IPS-NIHi11 (cell line): ENCODE data around the gene USP11.
"Not testable (repeated sequence)": the region's sequence is repeated elsewhere in the genome, so short reads cannot be mapped to it uniquely, and the experiment has no call there.

Experiments used
- DNase-seq: peaks from one replicate; pipeline ENCODE4 v3.0.0; 2012; ENCODE audit warnings: mixed read lengths, low spot score

Gene USP11

GRCh38 chrX:47247206-47247998, 14.6 kb downstream of the USP11 start:
- DNase-seq = no peak

GRCh38 chrX:47247999-47248320, 15.2 kb downstream of the USP11 start:
- no peak for DNase-seq

GRCh38 chrX:47248576-47248975, 15.8 kb downstream of the USP11 start:
- DNase-seq = no peak

GRCh38 chrX:47250017-47250347, 17.2 kb downstream of the USP11 start:
- no peak for DNase-seq

- DNase-seq = not testable (repeated sequence)
Observed at GRCh38 chrX:47257620-47258019, 24.8 kb downstream of the USP11 start.

GRCh38 chrX:47264483-47265173, 31.8 kb downstream of the USP11 start:
- no peak for DNase-seq

GRCh38 chrX:47266643-47267042, 33.8 kb downstream of the USP11 start:
- DNase-seq = no peak

- DNase-seq = no peak
Observed at GRCh38 chrX:47272013-47272408, 39.2 kb downstream of the USP11 start.

- no peak for DNase-seq
Observed at GRCh38 chrX:47273011-47273730, 40.4 kb downstream of the USP11 start.

- DNase-seq = no peak
Observed at GRCh38 chrX:47278691-47279090, 45.9 kb downstream of the USP11 start.

GRCh38 chrX:47283015-47283771, 50.4 kb downstream of the USP11 start:
- no peak for DNase-seq

- not testable (repeated sequence) for DNase-seq
Observed at GRCh38 chrX:47284616-47285015, 51.8 kb downstream of the USP11 start.

GRCh38 chrX:47285836-47286320, 53.1 kb downstream of the USP11 start:
- DNase-seq = no peak

GRCh38 chrX:47293106-47293505, 60.3 kb downstream of the USP11 start:
- no peak for DNase-seq

GRCh38 chrX:47296766-47297365, 64.1 kb downstream of the USP11 start:
- no peak for DNase-seq

- no peak for DNase-seq
Observed at GRCh38 chrX:47297874-47298273, 65.1 kb downstream of the USP11 start.
